Neural cell (in vitro differentiated cells): Measurements from ENCODE around the gene JMJD7. TPM values are rescaled to one million over a fixed set of nuclear protein-coding genes. Genes with fewer than 3 reads are reported as not detected.

Experiments
- H2AFZ ChIP-seq: fragments of 200-600, 300-800 bp; sonication (generic), shearing (Covaris generic); 2 replicates; pipeline ENCODE4 v1.6.0; 2014; ENCODE audit warnings: low read depth, mild to moderate bottlenecking, antibody characterized with exemption, low read length, moderate library complexity
- H3F3A ChIP-seq: fragments of 200-600 bp; shearing (Covaris generic); 2 replicates; pipeline ENCODE4 v1.6.1; 2016; ENCODE audit warnings: mild to moderate bottlenecking, moderate library complexity, mixed read lengths, antibody characterized with exemption, low read length; ENCODE audit not compliant: insufficient read depth, poor library complexity, severe bottlenecking
- H3K27ac ChIP-seq: fragments of 200-600, 300-800 bp; sonication (generic), shearing (Covaris generic); 2 replicates; pipeline ENCODE4 v1.5.1; 2014; ENCODE audit warnings: mild to moderate bottlenecking, low read length, moderate library complexity
- H3K27me3 ChIP-seq: fragments of 300-800, 200-600 bp; sonication (generic), shearing (Covaris generic); 2 replicates; pipeline ENCODE4 v1.6.0; 2014; ENCODE audit warnings: mild to moderate bottlenecking, low read depth, low read length, moderate library complexity; ENCODE audit not compliant: insufficient read depth
- H3K36me3 ChIP-seq: fragments of 300-800, 200-600 bp; sonication (generic), shearing (Covaris generic); 2 replicates; pipeline ENCODE4 v1.5.1; 2014; ENCODE audit warnings: mild to moderate bottlenecking, antibody characterized with exemption, low read length, moderate library complexity; ENCODE audit not compliant: insufficient read depth
- H3K4me2 ChIP-seq: fragments of 300-800, 200-600 bp; sonication (generic), shearing (Covaris generic); 2 replicates; pipeline ENCODE4 v1.6.0; 2014; ENCODE audit warnings: mild to moderate bottlenecking, low read length
- H3K4me3 ChIP-seq: fragments of 300-800, 200-600 bp; sonication (generic), shearing (Covaris generic); 2 replicates; pipeline ENCODE4 v1.5.1; 2014; ENCODE audit warnings: mild to moderate bottlenecking, low read length, moderate library complexity
- H3K79me2 ChIP-seq: fragments of 200-600 bp; shearing (Covaris generic); replicated peaks from 2 replicates; pipeline ENCODE4 v1.6.0; 2014; ENCODE audit warnings: mild to moderate bottlenecking, low read length, moderate library complexity; ENCODE audit not compliant: insufficient read depth
- H3K9ac ChIP-seq: fragments of 300-800, 200-600 bp; sonication (generic), shearing (Covaris generic); 2 replicates; pipeline ENCODE4 v1.6.1; 2016; ENCODE audit warnings: mild to moderate bottlenecking, low read length, mixed read lengths
- H3K9me2 ChIP-seq: fragments of 200-600 bp; shearing (Covaris generic); 2 replicates; pipeline ENCODE4 v1.6.1; 2016; ENCODE audit warnings: mild to moderate bottlenecking, low read length, mixed read lengths; ENCODE audit not compliant: insufficient read depth
- H3K9me3 ChIP-seq: fragments of 200-600, 300-800 bp; sonication (generic), shearing (Covaris generic); 2 replicates; pipeline ENCODE4 v1.6.1; 2016; ENCODE audit warnings: mild to moderate bottlenecking, mixed run types, low read length, moderate library complexity, mixed read lengths
- H4K20me1 ChIP-seq: fragments of 200-600 bp; shearing (Covaris generic); 2 replicates; pipeline ENCODE4 v1.6.1; 2016; ENCODE audit warnings: mild to moderate bottlenecking, mixed run types; ENCODE audit not compliant: insufficient read depth
- CTCF ChIP-seq: fragments of 450-650 bp; IDR thresholded peaks from 2 replicates; pipeline ENCODE4 v1.5.1; 2014; ENCODE audit warnings: antibody characterized with exemption, mild to moderate bottlenecking, moderate library complexity; ENCODE audit not compliant: poor library complexity, severe bottlenecking
- EP300 ChIP-seq: fragments of 450-650 bp; conservative IDR thresholded peaks from 2 replicates; pipeline ENCODE4 v1.6.1; 2014; ENCODE audit warnings: antibody characterized with exemption, mild to moderate bottlenecking, moderate library complexity; ENCODE audit not compliant: poor library complexity, severe bottlenecking
- EZH2 ChIP-seq: fragments of 200-600, 300-800 bp; shearing (Covaris generic), sonication (generic); IDR thresholded peaks from 2 replicates; pipeline ENCODE4 v1.6.1; 2014; ENCODE audit warnings: antibody characterized with exemption, low read length, borderline replicate concordance, mild to moderate bottlenecking; ENCODE audit not compliant: insufficient read depth, poor library complexity, severe bottlenecking
- MXI1 ChIP-seq: fragments of 450-650 bp; conservative IDR thresholded peaks from 2 replicates; pipeline ENCODE4 v1.6.1; 2014; ENCODE audit warnings: antibody characterized with exemption, mild to moderate bottlenecking; ENCODE audit not compliant: poor library complexity, severe bottlenecking
- POLR2AphosphoS5 ChIP-seq: IDR thresholded peaks from 2 replicates; pipeline ENCODE4 v1.6.1; 2012
- RAD21 ChIP-seq: fragments of 450-650 bp; conservative IDR thresholded peaks from 2 replicates; pipeline ENCODE4 v1.6.1; 2014; ENCODE audit warnings: antibody characterized with exemption, mild to moderate bottlenecking, moderate library complexity
- REST ChIP-seq: IDR thresholded peaks from 2 replicates; pipeline ENCODE4 v1.6.1; 2012; ENCODE audit warnings: borderline replicate concordance
- SMC3 ChIP-seq: fragments of 450-650 bp; conservative IDR thresholded peaks from 2 replicates; pipeline ENCODE4 v1.6.1; 2014; ENCODE audit warnings: antibody characterized with exemption, mild to moderate bottlenecking, moderate library complexity; ENCODE audit not compliant: poor library complexity
- TAF1 ChIP-seq: IDR thresholded peaks from 2 replicates; pipeline ENCODE4 v1.6.1; 2012; ENCODE audit warnings: low read depth
- polyA plus RNA-seq: library from polyadenylated mRNA; depleted of rRNA; stranded (reverse); fragments of >200 nt; gene quantifications from 2 replicates; pipeline ENCODE4 v1.2.3, GENCODE V29; 2014

JMJD7 gene
- polyA plus RNA-seq, 1 donor from 2014 or later, result 14.0 TPM

GRCh38 chr15:41881920-41882688, 54.2 kb downstream of the JMJD7 start:
- Histone ChIP-seq H3K27me3 (peaks cover 27% of the 10 kb centered on the region), H3K79me2 (no peaks in the 10 kb centered on the region), H2AFZ (no peak overlapping the region), H3K9ac (no peak overlapping the region), H4K20me1 (no peaks in the 10 kb centered on the region), H3F3A (no peaks in the 10 kb centered on the region), H3K36me3 (no peaks in the 10 kb centered on the region), H3K27ac (no peak overlapping the region), H3K9me3 (no peaks in the 10 kb centered on the region), H3K4me3 (no peak overlapping the region), H3K4me2 (no peak overlapping the region), H3K9me2 (no peaks in the 10 kb centered on the region)
- TF ChIP-seq TAF1 (no peak), MXI1 (no peak), EP300 (no peak), REST (no peak), SMC3 (no peak), EZH2 (no peak), RAD21 (no peak), POLR2AphosphoS5 (no peak), CTCF (no peak)

GRCh38 chr15:41882689-41883483, 55.0 kb downstream of the JMJD7 start:
- Histone ChIP-seq H3K79me2 (no peaks in the 10 kb centered on the region), H3F3A (no peaks in the 10 kb centered on the region), H3K36me3 (no peaks in the 10 kb centered on the region), H3K27me3 (peaks cover 27% of the 10 kb centered on the region), H3K27ac (no peak overlapping the region), H3K9me2 (no peaks in the 10 kb centered on the region), H2AFZ (no peak overlapping the region), H3K4me3 (no peak overlapping the region), H3K9me3 (no peaks in the 10 kb centered on the region), H3K9ac (no peak overlapping the region), H3K4me2 (no peak overlapping the region), H4K20me1 (no peaks in the 10 kb centered on the region)
- TF ChIP-seq TAF1 (no peak), SMC3 (no peak), EP300 (no peak), REST (no peak), POLR2AphosphoS5 (no peak), CTCF (no peak), RAD21 (no peak), MXI1 (no peak), EZH2 (no peak)
